NT2/D1 (cell line): Measurements from ENCODE around the gene IFRD1.

Experiments used
- YY1 ChIP-seq: IDR thresholded peaks from 2 replicates; pipeline ENCODE4 v1.6.1; 2011; ENCODE audit not compliant: insufficient read length, insufficient read depth
- ZNF274 ChIP-seq: IDR thresholded peaks from 2 replicates; pipeline ENCODE4 v1.6.1; 2011; ENCODE audit warnings: mild to moderate bottlenecking, low read depth, low read length

GRCh38 chr7:112411186-112411795, 39.0 kb upstream of the IFRD1 start:
- TF ChIP-seq YY1 (no peak), ZNF274 (no peak)
